Testis (tissue), 3 donors: ENCODE measurements around the gene TSPAN19. TPM values are rescaled to one million over a fixed set of nuclear protein-coding genes. Genes with fewer than 3 reads are reported as not detected.

Experiments used
- DNase-seq: peaks from one replicate; pipeline ENCODE4 v3.0.0-alpha.2; 2019
- H3K27ac ChIP-seq, 2 donors: fragments of 200-600 bp; sonication (generic); one replicate each; pipeline ENCODE4 v1.5.1; 2019
- H3K27me3 ChIP-seq: fragments of 200-600 bp; sonication (generic); one replicate; pipeline ENCODE4 v1.5.1; 2019
- H3K36me3 ChIP-seq: fragments of 200-600 bp; sonication (generic); one replicate; pipeline ENCODE4 v1.5.1; 2017; ENCODE audit warnings: low read depth; ENCODE audit errors: missing control alignments
- H3K4me1 ChIP-seq: fragments of 200-600 bp; sonication (generic); one replicate; pipeline ENCODE4 v1.5.1; 2019
- H3K4me3 ChIP-seq, 2 donors: fragments of 200-600 bp; sonication (generic); one replicate each; pipeline ENCODE4 v1.5.1; 2017 to 2019
- H3K9me3 ChIP-seq: fragments of 200-600 bp; sonication (generic); one replicate; pipeline ENCODE4 v1.5.1; 2017
- CTCF ChIP-seq, 3 experiments: fragments of 450-650 bp in 2 of 3; fragments of 200-600 bp in 1 of 3; sonication (generic) in 1 of 3; IDR thresholded peaks; one replicate each; pipeline ENCODE4 v1.5.1; 2016 to 2019; ENCODE audit warnings: antibody characterized with exemption in 3 of 3, mild to moderate bottlenecking in 2 of 3, moderate library complexity in 1 of 3
- POLR2A ChIP-seq: fragments of 450-650 bp; IDR thresholded peaks from one replicate; pipeline ENCODE4 v1.6.1; 2017; ENCODE audit warnings: antibody characterized with exemption, mild to moderate bottlenecking, moderate library complexity
- WGBS, 2 donors: methylation state at CpG; one replicate each; pipeline ENCODE4 v1.1.5; 2018; 5-methylcytosine and 5-hydroxymethylcytosine counted together
- intact Hi-C: fragments of 100-400 bp; cut with DNase I; formaldehyde crosslinking; loops from one replicate; pipeline ENCODE4 v1.15.1; 2023; ENCODE audit warnings: low total_unique reads
- polyA plus RNA-seq: library from polyadenylated mRNA; stranded (reverse); fragments of 350-450 nt; fragmentation: Illumina TruSeq; extraction: RNeasy Lipid Tissue Mini Kit (QIAGEN cat#74804); gene quantifications from one replicate; pipeline ENCODE4 v1.2.3, GENCODE V29; 2014; ENCODE audit warnings: low read depth, low replicate concordance; ENCODE audit not compliant: insufficient read depth
- total RNA-seq, 2 donors: library from RNA; depleted of rRNA; stranded (reverse); fragments of >200 nt; gene quantifications; one replicate each; pipeline ENCODE4 v1.2.3, GENCODE V29; 2016

Gene TSPAN19
- total and polyA plus RNA-seq, 3 donors from 2014 or later: 1.8 to 7.5 (median 2.4) TPM

GRCh38 chr12:85065837-85066482, 29.9 kb upstream of the TSPAN19 start:
- no peaks in the 10 kb centered on the region for H3K27me3 ChIP-seq
- no peaks in the 10 kb centered on the region for H3K9me3 ChIP-seq
- intact Hi-C loops: no loop called here
- DNase-seq: no peak
- 91 to 93% methylated on average over 3 of the region's 3 CpGs for WGBS, 2 donors
- no peaks in the 10 kb centered on the region for H3K36me3 ChIP-seq
- H3K4me3 ChIP-seq: no peak overlapping the region
- H3K4me1 ChIP-seq: no peaks in the 10 kb centered on the region
- no peak for TF ChIP-seq POLR2A
- no peak for TF ChIP-seq CTCF (IDR thresholded peaks at IDR 0.05)
- no peak overlapping the region for H3K27ac ChIP-seq

GRCh38 chr12:85060916-85061315, 24.8 kb upstream of the TSPAN19 start:
- Histone ChIP-seq H3K36me3 (no peaks in the 10 kb centered on the region), H3K4me1 (no peaks in the 10 kb centered on the region), H3K4me3 (no peak overlapping the region), H3K27me3 (no peaks in the 10 kb centered on the region), H3K27ac (no peak overlapping the region), H3K9me3 (no peaks in the 10 kb centered on the region)
- TF ChIP-seq CTCF (IDR thresholded peaks at IDR 0.05) (no peak), POLR2A (no peak)
- WGBS, 2 donors: 88 to 93% methylated on average over 2 of the region's 2 CpGs
- intact Hi-C loops: no loop called here
- no peak for DNase-seq

- no peaks in the 10 kb centered on the region for H3K27me3 ChIP-seq
- no peaks in the 10 kb centered on the region for H3K9me3 ChIP-seq
- WGBS, 2 donors: 73 to 77% methylated on average over 6 of the region's 6 CpGs
- no peaks in the 10 kb centered on the region for H3K36me3 ChIP-seq
- no peak overlapping the region for H3K4me3 ChIP-seq
- no peak for DNase-seq
- no peaks in the 10 kb centered on the region for H3K4me1 ChIP-seq
- intact Hi-C loops: no loop called here
- H3K27ac ChIP-seq: no peak overlapping the region
- TF ChIP-seq POLR2A (no peak), CTCF (IDR thresholded peaks at IDR 0.05) (no peak)
Measured at GRCh38 chr12:85059594-85059993, 23.5 kb upstream of the TSPAN19 start.

- 49% methylated on average over 3 of the region's 3 CpGs for WGBS, 2 donors
- intact Hi-C loops: no loop called here
- TF ChIP-seq CTCF (IDR thresholded peaks at IDR 0.05) (no peak), POLR2A (no peak)
Measured at GRCh38 chr12:85058339-85058738, 22.3 kb upstream of the TSPAN19 start.

GRCh38 chr12:85057370-85057963, 21.4 kb upstream of the TSPAN19 start:
- no peak overlapping the region for H3K27ac ChIP-seq
- TF ChIP-seq POLR2A (no peak), CTCF (IDR thresholded peaks at IDR 0.05) (peak; percentile 16 to 82 (median 52))
- no peaks in the 10 kb centered on the region for H3K4me1 ChIP-seq
- intact Hi-C loops: no loop called here
- H3K36me3 ChIP-seq: no peaks in the 10 kb centered on the region
- WGBS, 2 donors: 55 to 60% methylated on average over 2 of the region's 2 CpGs
- DNase-seq: peak; percentile 39
- H3K4me3 ChIP-seq: no peak overlapping the region
- no peaks in the 10 kb centered on the region for H3K9me3 ChIP-seq
- no peaks in the 10 kb centered on the region for H3K27me3 ChIP-seq

More at GRCh38 chr12:85058339-85058738, 22.3 kb upstream of the TSPAN19 start:
- H3K4me3 ChIP-seq: no peak overlapping the region
- no peaks in the 10 kb centered on the region for H3K9me3 ChIP-seq
- H3K27ac ChIP-seq: no peak overlapping the region
- DNase-seq: no peak
- H3K27me3 ChIP-seq: no peaks in the 10 kb centered on the region
- no peaks in the 10 kb centered on the region for H3K36me3 ChIP-seq
- H3K4me1 ChIP-seq: no peaks in the 10 kb centered on the region
